HUES6 (cell line): ENCODE results near the gene RHBDD1.

ENCODE experiments used
- H3K27ac ChIP-seq: 2 replicates; pipeline ENCODE4 v1.7.0; 2013; ENCODE audit warnings: low read depth, mild to moderate bottlenecking, low read length, inconsistent platforms
- H3K27me3 ChIP-seq: 2 replicates; pipeline ENCODE4 v1.6.1; 2013; ENCODE audit warnings: low read length; ENCODE audit not compliant: control insufficient read depth, insufficient read depth
- H3K36me3 ChIP-seq: 2 replicates; pipeline ENCODE4 v1.6.1; 2013; ENCODE audit warnings: low read length; ENCODE audit not compliant: control insufficient read depth, insufficient read depth
- H3K4me1 ChIP-seq: 2 replicates; pipeline ENCODE4 v1.6.1; 2013; ENCODE audit warnings: low read length; ENCODE audit not compliant: control insufficient read depth, insufficient read depth
- H3K4me3 ChIP-seq: 2 replicates; pipeline ENCODE4 v1.5.1; 2013; ENCODE audit warnings: low read depth, low read length
- H3K9ac ChIP-seq: one replicate; pipeline ENCODE4 v1.6.1; 2013; ENCODE audit warnings: mild to moderate bottlenecking, low read length
- H3K9me3 ChIP-seq: 2 replicates; pipeline ENCODE4 v1.6.1; 2013; ENCODE audit warnings: low read depth, low read length; ENCODE audit not compliant: control insufficient read depth, insufficient read depth

The RHBDD1 gene

GRCh38 chr2:226794751-226795171 lies 41.1 kb upstream of the RHBDD1 start:
- no peak overlapping the region for H3K9ac ChIP-seq

GRCh38 chr2:226795281-226796011 lies 40.4 kb upstream of the RHBDD1 start:
- H3K36me3 ChIP-seq, result peaks cover 30% of the 10 kb centered on the region
- H3K4me1 ChIP-seq, result peaks cover 46% of the 10 kb centered on the region
- no peaks in the 10 kb centered on the region; the same call in 1 of the 2 replicates for H3K27me3 ChIP-seq
- H3K27ac ChIP-seq, result no peak overlapping the region
- no peak overlapping the region for H3K9ac ChIP-seq
- H3K4me3 ChIP-seq, result peak overlapping the region; percentile 29; the same call in 1 of the 2 replicates
- no peaks in the 10 kb centered on the region for H3K9me3 ChIP-seq

More at GRCh38 chr2:226794751-226795171, 41.1 kb upstream of the RHBDD1 start:
- Histone ChIP-seq H3K4me3 (peak overlapping the region; percentile 40), H3K36me3 (peaks cover 30% of the 10 kb centered on the region), H3K27ac (no peak overlapping the region), H3K27me3 (no peaks in the 10 kb centered on the region; the same call in 1 of the 2 replicates), H3K4me1 (peaks cover 50% of the 10 kb centered on the region), H3K9me3 (no peaks in the 10 kb centered on the region)

- no peak overlapping the region for H3K27ac ChIP-seq
- H3K27me3 ChIP-seq, result no peaks in the 10 kb centered on the region; the same call in 1 of the 2 replicates
- no peaks in the 10 kb centered on the region for H3K9me3 ChIP-seq
- H3K9ac ChIP-seq, result no peak overlapping the region
- peak overlapping the region; percentile 79; the same call in 1 of the 2 replicates for H3K4me3 ChIP-seq
- peaks cover 43% of the 10 kb centered on the region for H3K4me1 ChIP-seq
- H3K36me3 ChIP-seq, result peaks cover 30% of the 10 kb centered on the region
Observed at GRCh38 chr2:226796012-226796839, 39.6 kb upstream of the RHBDD1 start.

GRCh38 chr2:226796840-226797288 lies 39.0 kb upstream of the RHBDD1 start:
- H3K4me3 ChIP-seq, result peak overlapping the region; percentile 79; the same call in 1 of the 2 replicates

GRCh38 chr2:226797289-226797988 lies 38.4 kb upstream of the RHBDD1 start:
- Histone ChIP-seq H3K4me3 (peak overlapping the region; percentile 79; the same call in 1 of the 2 replicates), H3K9ac (peak overlapping the region; percentile 74), H3K27ac (no peak overlapping the region), H3K4me1 (peaks cover 42% of the 10 kb centered on the region), H3K9me3 (no peaks in the 10 kb centered on the region), H3K36me3 (peaks cover 30% of the 10 kb centered on the region), H3K27me3 (no peaks in the 10 kb centered on the region; the same call in 1 of the 2 replicates)

More at GRCh38 chr2:226796840-226797288, 39.0 kb upstream of the RHBDD1 start:
- Histone ChIP-seq H3K27me3 (no peaks in the 10 kb centered on the region; the same call in 1 of the 2 replicates), H3K9me3 (no peaks in the 10 kb centered on the region), H3K27ac (no peak overlapping the region), H3K4me1 (peaks cover 43% of the 10 kb centered on the region), H3K36me3 (peaks cover 30% of the 10 kb centered on the region), H3K9ac (no peak overlapping the region)

- Histone ChIP-seq H3K27me3 (no peaks in the 10 kb centered on the region; the same call in 1 of the 2 replicates), H3K4me3 (peak overlapping the region; percentile 79), H3K9me3 (no peaks in the 10 kb centered on the region), H3K27ac (no peak overlapping the region), H3K36me3 (peaks cover 30% of the 10 kb centered on the region), H3K9ac (peak overlapping the region; percentile 74), H3K4me1 (peaks cover 38% of the 10 kb centered on the region)
Observed at GRCh38 chr2:226797989-226798421, 37.8 kb upstream of the RHBDD1 start.

- Histone ChIP-seq H3K9me3 (no peaks in the 10 kb centered on the region), H3K36me3 (peaks cover 30% of the 10 kb centered on the region), H3K4me3 (peak overlapping the region; percentile 79), H3K27me3 (no peaks in the 10 kb centered on the region; the same call in 1 of the 2 replicates), H3K9ac (peak overlapping the region; percentile 74), H3K4me1 (peaks cover 38% of the 10 kb centered on the region), H3K27ac (peak overlapping the region; percentile 74; the same call in 1 of the 2 replicates)
Observed at GRCh38 chr2:226798422-226799210, 37.2 kb upstream of the RHBDD1 start.

GRCh38 chr2:226799211-226799975 lies 36.5 kb upstream of the RHBDD1 start, which contains the start of gene IRS1:
Gene IRS1, minus strand, starts transcription at chr2:226799820. Its CDS starts 1,082 bp downstream, at chr2:226798738.
- Histone ChIP-seq H3K27ac (peak within 1 kb of the TSS; percentile 74; the same call in 1 of the 2 replicates), H3K9me3 (no peaks in the 10 kb centered on the region), H3K36me3 (peaks cover 30% of the 10 kb centered on the region), H3K9ac (peak within 1 kb of the TSS; percentile 74), H3K27me3 (no peaks in the 10 kb centered on the region; the same call in 1 of the 2 replicates), H3K4me3 (peak within 1 kb of the TSS; percentile 79), H3K4me1 (peaks cover 32% of the 10 kb centered on the region)
